GM21619 (cell line): Measurements from ENCODE around the gene BHLHA15.

Experiments used
- ATAC-seq: cut with Tn5 transposase; IDR thresholded peaks from one replicate; pipeline ENCODE4 v1.9.1; 2021; ENCODE audit not compliant: unreplicated experiment

Gene BHLHA15

GRCh38 chr7:98211221-98211675 lies at the start of gene BHLHA15:
BHLHA15 (plus strand) TSS chr7:98211439; CDS start chr7:98212310, 871 bp downstream.
- ATAC-seq = no peak

- ATAC-seq = no peak
Observed at GRCh38 chr7:98162758-98163157, 48.5 kb upstream of the BHLHA15 start.

GRCh38 chr7:98163269-98163668 lies 48.0 kb upstream of the BHLHA15 start:
- ATAC-seq = no peak

- ATAC-seq = no peak
Observed at GRCh38 chr7:98163704-98164494, 47.3 kb upstream of the BHLHA15 start.

GRCh38 chr7:98165827-98166667 lies 45.2 kb upstream of the BHLHA15 start:
- ATAC-seq = no peak

- ATAC-seq = no peak
Observed at GRCh38 chr7:98166668-98166970, 44.6 kb upstream of the BHLHA15 start.

- ATAC-seq = no peak
Observed at GRCh38 chr7:98167653-98168052, 43.6 kb upstream of the BHLHA15 start.

- ATAC-seq = peak; percentile 85
Observed at GRCh38 chr7:98168181-98168903, 42.9 kb upstream of the BHLHA15 start.

- no peak for ATAC-seq
Observed at GRCh38 chr7:98168904-98169621, 42.2 kb upstream of the BHLHA15 start.

GRCh38 chr7:98170966-98171365 lies 40.3 kb upstream of the BHLHA15 start:
- ATAC-seq = no peak

- no peak for ATAC-seq
Observed at GRCh38 chr7:98171449-98171848, 39.8 kb upstream of the BHLHA15 start.

GRCh38 chr7:98174334-98175259 lies 36.6 kb upstream of the BHLHA15 start:
- no peak for ATAC-seq

- ATAC-seq = no peak
Observed at GRCh38 chr7:98175260-98175940, 35.8 kb upstream of the BHLHA15 start.

GRCh38 chr7:98177553-98177952 lies 33.7 kb upstream of the BHLHA15 start:
- no peak for ATAC-seq

- ATAC-seq = no peak
Observed at GRCh38 chr7:98178321-98178720, 32.9 kb upstream of the BHLHA15 start.

- no peak for ATAC-seq
Observed at GRCh38 chr7:98178762-98179490, 32.3 kb upstream of the BHLHA15 start.

- no peak for ATAC-seq
Observed at GRCh38 chr7:98180751-98181150, 30.5 kb upstream of the BHLHA15 start.

GRCh38 chr7:98185101-98185500 lies 26.1 kb upstream of the BHLHA15 start:
- no peak for ATAC-seq
